ENCODE data around the gene HLA-G.

DNA sequence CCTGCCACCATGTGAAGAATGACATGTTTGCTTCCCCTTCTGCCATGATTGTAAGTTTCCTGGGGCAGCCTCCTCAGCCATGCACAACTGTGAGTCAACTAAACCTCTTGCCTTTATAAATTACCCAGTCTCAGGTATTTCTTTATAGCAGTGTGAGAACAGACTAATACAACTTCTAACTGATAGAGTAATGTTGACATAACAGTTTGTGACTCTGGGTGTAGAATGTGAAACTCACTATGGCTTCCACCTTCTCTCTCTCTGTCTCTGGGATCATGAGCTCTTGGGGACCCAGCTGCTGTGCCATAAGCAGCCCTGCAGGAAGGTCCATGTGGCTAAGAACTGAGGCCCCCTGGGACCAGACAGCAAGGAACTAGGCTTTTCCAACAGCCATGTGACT lies 3.5 kb upstream of the HLA-G start:
- TF ChIP-seq, protein P1, sequence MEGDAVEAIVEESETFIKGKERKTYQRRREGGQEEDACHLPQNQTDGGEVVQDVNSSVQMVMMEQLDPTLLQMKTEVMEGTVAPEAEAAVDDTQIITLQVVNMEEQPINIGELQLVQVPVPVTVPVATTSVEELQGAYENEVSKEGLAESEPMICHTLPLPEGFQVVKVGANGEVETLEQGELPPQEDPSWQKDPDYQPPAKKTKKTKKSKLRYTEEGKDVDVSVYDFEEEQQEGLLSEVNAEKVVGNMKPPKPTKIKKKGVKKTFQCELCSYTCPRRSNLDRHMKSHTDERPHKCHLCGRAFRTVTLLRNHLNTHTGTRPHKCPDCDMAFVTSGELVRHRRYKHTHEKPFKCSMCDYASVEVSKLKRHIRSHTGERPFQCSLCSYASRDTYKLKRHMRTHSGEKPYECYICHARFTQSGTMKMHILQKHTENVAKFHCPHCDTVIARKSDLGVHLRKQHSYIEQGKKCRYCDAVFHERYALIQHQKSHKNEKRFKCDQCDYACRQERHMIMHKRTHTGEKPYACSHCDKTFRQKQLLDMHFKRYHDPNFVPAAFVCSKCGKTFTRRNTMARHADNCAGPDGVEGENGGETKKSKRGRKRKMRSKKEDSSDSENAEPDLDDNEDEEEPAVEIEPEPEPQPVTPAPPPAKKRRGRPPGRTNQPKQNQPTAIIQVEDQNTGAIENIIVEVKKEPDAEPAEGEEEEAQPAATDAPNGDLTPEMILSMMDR (IDR thresholded peaks at IDR 0.05): no peak
- TF ChIP-seq EP300 (IDR thresholded peaks at IDR 0.05) (no peak), POLR2AphosphoS5 (IDR thresholded peaks at IDR 0.05) (no peak), POLR2A (IDR thresholded peaks at IDR 0.05) (no peak)
